OCI-LY1 (cell line): ENCODE data around the gene DMD.

Source experiments
- CTCF ChIP-seq: fragments of 200-600 bp; sonication (generic), shearing (Covaris generic); IDR thresholded peaks from 2 replicates; pipeline ENCODE4 v1.5.1; 2017; ENCODE audit warnings: mild to moderate bottlenecking, antibody characterized with exemption, low read length, moderate library complexity, mixed read lengths
- EZH2 ChIP-seq: fragments of 200-600 bp; sonication (generic), shearing (Covaris generic); IDR thresholded peaks from 2 replicates; pipeline ENCODE4 v1.8.0; 2017; ENCODE audit warnings: borderline replicate concordance, mixed run types, mild to moderate bottlenecking, antibody characterized with exemption, low read length, moderate library complexity, mixed read lengths

GRCh38 chrX:32998776-32999175 is 212.6 kb downstream of the DMD start:
- no peak for TF ChIP-seq CTCF
- TF ChIP-seq EZH2 = no peak
